A673 (cell line): ENCODE measurements around the gene GMDS.

Experiments used
- CTCF ChIP-seq: fragments of 300-800, 200-600 bp; sonication (generic); conservative IDR thresholded peaks from 2 replicates; pipeline ENCODE4 v1.5.1; 2017; ENCODE audit warnings: low read depth, mild to moderate bottlenecking, antibody characterized with exemption, low read length, moderate library complexity, mixed read lengths
- EZH2 ChIP-seq: fragments of 200-600 bp; sonication (generic); IDR thresholded peaks from 2 replicates; pipeline ENCODE4 v1.6.1; 2017; ENCODE audit warnings: borderline replicate concordance, low read depth, mild to moderate bottlenecking, mixed read lengths, antibody characterized with exemption, low read length; ENCODE audit not compliant: poor library complexity, severe bottlenecking

GRCh38 chr6:2097464-2097863 is 147.9 kb downstream of the GMDS start:
- TF ChIP-seq CTCF (no peak), EZH2 (no peak)
